ENCODE measurements around the gene CSMD2. TPM values are rescaled to one million over a fixed set of nuclear protein-coding genes. Genes with fewer than 3 reads are reported as not detected.

The CSMD2 gene
- total RNA-seq, 4 donors from 2014 or later, result 8.6 TPM; not detected in 3

DNA sequence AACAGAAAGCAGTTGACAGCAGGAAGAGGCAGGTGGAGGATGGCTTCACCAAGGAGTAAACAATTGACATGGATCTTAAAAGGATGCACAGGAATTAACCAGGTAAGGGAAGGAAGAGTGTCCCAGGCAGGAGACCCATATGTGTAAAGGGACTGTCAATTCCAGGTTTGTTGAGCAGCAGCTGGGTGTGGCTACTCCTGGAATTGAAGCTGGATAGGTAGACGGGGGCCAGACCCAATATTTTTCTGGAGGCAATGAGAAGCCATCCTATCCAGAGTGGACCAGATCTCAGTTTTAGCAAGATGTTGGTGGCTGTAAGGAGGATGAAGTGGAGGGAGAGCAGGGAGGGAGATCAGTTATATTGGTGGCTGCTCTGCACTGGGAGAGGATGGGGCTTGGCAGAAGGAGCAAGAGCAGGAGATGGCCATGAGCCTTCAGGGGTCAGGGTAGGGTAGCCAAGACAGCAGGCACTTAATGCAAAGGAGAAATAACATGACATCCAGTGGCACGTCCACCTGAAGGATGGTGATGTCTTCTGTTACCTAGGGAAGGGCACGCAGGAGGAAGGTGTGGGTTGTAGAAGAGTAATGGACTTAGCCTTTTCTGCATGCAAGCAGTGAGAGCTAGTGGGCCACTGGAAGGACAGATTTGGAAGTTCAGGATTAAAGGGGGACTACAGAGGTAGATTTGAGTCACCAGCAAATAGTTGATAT, 447.9 kb downstream of the CSMD2 start:
- TF ChIP-seq POLR2A (IDR thresholded peaks at IDR 0.05), result no peak
- TF ChIP-seq, protein P1, sequence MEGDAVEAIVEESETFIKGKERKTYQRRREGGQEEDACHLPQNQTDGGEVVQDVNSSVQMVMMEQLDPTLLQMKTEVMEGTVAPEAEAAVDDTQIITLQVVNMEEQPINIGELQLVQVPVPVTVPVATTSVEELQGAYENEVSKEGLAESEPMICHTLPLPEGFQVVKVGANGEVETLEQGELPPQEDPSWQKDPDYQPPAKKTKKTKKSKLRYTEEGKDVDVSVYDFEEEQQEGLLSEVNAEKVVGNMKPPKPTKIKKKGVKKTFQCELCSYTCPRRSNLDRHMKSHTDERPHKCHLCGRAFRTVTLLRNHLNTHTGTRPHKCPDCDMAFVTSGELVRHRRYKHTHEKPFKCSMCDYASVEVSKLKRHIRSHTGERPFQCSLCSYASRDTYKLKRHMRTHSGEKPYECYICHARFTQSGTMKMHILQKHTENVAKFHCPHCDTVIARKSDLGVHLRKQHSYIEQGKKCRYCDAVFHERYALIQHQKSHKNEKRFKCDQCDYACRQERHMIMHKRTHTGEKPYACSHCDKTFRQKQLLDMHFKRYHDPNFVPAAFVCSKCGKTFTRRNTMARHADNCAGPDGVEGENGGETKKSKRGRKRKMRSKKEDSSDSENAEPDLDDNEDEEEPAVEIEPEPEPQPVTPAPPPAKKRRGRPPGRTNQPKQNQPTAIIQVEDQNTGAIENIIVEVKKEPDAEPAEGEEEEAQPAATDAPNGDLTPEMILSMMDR (IDR thresholded peaks at IDR 0.05), result no peak
- intact Hi-C loops (cut with DNase I; ENCODE audit: low total_unique reads), result no loop called here
- no peak for DNase-seq

DNA sequence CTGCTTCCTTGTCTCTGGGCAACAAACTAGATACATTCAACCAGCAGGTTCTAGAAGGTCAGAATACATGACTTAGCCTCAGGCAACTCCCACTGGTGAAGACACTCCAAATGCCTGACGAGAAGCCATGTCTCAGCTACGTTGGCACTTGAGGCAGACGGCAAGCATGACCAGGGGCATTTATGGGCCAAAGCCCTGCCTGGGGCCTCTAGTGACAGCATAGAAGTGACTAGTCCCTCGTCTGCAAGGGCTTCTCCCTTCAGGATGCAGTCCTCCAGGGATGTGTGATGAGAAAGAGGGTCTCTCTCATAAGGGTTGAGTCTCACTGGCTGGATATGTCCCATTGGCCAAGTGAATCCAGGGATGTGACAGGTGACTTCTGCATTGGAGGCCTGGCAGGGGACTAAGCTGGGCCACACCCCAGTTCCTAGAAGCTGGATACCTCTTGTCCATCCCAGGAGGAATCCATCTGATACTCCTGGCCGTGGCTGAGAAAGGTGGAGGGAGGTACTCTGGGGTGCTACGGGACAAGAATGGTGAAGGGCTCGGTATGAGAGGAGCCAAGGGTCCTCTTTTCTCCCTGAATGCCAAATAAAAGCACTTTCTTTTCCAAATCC, 449.7 kb downstream of the CSMD2 start:
- DNase-seq, result no peak
- Histone ChIP-seq H3K27ac (no peak overlapping the region), H3K36me3 (no peaks in the 10 kb centered on the region), H3K9me3 (no peaks in the 10 kb centered on the region), H3K4me1 (no peaks in the 10 kb centered on the region), H3K4me3 (no peak overlapping the region), H3K27me3 (no peaks in the 10 kb centered on the region)
- intact Hi-C loops (cut with DNase I; ENCODE audit: low total_unique reads), result no loop called here
- TF ChIP-seq POLR2A (IDR thresholded peaks at IDR 0.05), result no peak
- TF ChIP-seq, protein P1 (IDR thresholded peaks at IDR 0.05), result no peak

More for the DNA sequence above, 447.9 kb downstream of the CSMD2 start:
- H3K4me3 ChIP-seq, result no peak overlapping the region
- no peaks in the 10 kb centered on the region for H3K27me3 ChIP-seq
- H3K36me3 ChIP-seq, result no peaks in the 10 kb centered on the region
- H3K4me1 ChIP-seq, result no peaks in the 10 kb centered on the region
- no peak overlapping the region for H3K27ac ChIP-seq
- no peaks in the 10 kb centered on the region for H3K9me3 ChIP-seq

DNA sequence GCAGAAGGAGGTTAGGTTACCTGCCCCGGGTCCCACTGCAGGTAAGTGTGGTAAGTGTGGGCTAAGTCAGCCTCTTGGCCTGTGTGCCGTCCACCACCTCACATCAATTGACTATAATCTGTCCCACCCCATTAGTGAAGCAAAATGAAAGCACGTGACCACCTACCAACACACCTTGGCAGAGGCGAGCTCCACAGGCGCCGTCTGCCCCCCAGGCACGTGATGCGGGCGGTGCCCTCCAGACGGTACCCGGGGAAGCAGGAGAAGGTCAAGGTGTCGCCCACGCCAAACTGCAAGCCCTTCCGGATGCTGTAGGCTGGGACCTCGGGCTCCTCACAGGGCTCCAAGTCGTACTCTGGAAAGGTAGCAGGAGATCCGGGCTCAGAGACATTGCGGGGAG, 450.6 kb downstream of the CSMD2 start:
- Histone ChIP-seq H3K27me3 (no peaks in the 10 kb centered on the region), H3K4me1 (no peaks in the 10 kb centered on the region), H3K27ac (no peak overlapping the region), H3K36me3 (no peaks in the 10 kb centered on the region), H3K4me3 (no peak overlapping the region), H3K9me3 (no peaks in the 10 kb centered on the region)
- TF ChIP-seq POLR2A (IDR thresholded peaks at IDR 0.05), result no peak
- TF ChIP-seq, protein P1 (IDR thresholded peaks at IDR 0.05), result no peak
- intact Hi-C loops (cut with DNase I; ENCODE audit: low total_unique reads), result no loop called here
- DNase-seq, result no peak

DNA sequence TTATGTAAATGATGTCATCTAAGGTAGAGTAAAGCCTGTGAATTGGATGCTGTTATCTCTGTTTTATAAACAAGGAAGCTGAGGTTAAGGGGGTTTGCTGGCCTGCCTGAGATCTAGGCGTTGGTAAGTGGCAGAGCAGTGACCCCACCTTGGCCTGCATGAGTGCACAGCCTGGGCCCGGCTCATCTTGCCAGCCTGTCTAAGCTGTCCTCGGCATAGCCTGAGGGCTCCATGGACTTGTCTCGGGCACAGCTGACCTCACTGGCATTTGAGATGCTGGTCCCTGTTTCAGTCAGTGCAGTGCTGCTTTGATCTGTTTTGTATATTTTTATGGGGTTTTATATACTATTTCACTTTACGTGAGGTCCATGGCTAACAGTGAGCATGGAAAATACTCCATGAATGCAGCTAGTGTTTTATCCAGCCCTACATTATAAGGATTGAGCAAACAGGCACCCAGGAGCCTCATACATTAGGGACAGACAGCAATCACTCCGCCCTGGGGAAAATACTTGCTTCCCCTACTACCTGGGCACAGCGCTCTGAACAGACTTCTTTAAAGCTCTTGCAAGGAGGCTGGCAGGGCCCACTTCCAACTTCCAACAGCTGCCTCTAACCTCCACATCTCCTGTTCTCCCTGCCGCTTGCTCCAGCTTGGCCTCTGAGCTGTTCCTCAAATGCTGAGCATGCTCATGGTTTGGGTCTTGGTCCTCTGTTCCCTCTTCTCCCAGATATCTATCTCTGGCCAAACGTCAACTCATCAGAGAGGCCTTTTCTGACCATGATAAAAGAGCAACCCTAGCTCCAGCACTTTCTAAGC, 451.8 kb downstream of the CSMD2 start:
- H3K27ac ChIP-seq, result no peak overlapping the region
- H3K9me3 ChIP-seq, result no peaks in the 10 kb centered on the region
- no peak for DNase-seq
- intact Hi-C loops (cut with DNase I; ENCODE audit: low total_unique reads), result no loop called here
- TF ChIP-seq, protein P1 (IDR thresholded peaks at IDR 0.05), result no peak
- no peak for TF ChIP-seq POLR2A (IDR thresholded peaks at IDR 0.05)
- H3K36me3 ChIP-seq, result no peaks in the 10 kb centered on the region
- no peak overlapping the region for H3K4me3 ChIP-seq
- no peaks in the 10 kb centered on the region for H3K27me3 ChIP-seq
- H3K4me1 ChIP-seq, result no peaks in the 10 kb centered on the region

DNA sequence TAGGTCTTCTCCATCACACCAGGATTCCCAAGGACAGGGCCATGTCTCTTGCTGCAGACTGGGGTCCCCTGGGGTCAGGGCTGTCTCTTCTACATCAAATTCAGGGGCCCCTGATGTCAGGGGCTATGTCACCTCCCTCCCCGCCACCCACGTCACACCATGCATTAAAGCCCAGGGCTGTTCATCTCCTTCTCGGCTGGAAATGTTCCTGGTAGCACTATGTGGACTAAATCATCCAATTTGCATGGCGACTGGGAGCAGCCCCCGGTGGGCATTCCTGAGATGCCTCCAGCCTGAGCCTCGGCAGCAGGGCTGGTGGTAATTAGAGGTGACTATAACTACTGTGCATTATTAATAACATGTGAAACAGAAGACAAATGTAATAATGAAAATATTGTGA, 452.8 kb downstream of the CSMD2 start:
- intact Hi-C loops (cut with DNase I; ENCODE audit: low total_unique reads), result no loop called here
- Histone ChIP-seq H3K4me1 (no peaks in the 10 kb centered on the region), H3K27ac (no peak overlapping the region), H3K27me3 (no peaks in the 10 kb centered on the region), H3K36me3 (no peaks in the 10 kb centered on the region), H3K9me3 (no peaks in the 10 kb centered on the region), H3K4me3 (no peak overlapping the region)
- no peak for TF ChIP-seq POLR2A (IDR thresholded peaks at IDR 0.05)
- TF ChIP-seq, protein P1 (IDR thresholded peaks at IDR 0.05), result no peak
- DNase-seq, result no peak
